Suppressor macrophage (primary cell): Measurements from ENCODE around the gene RASA1.

Experiments used
- DNase-seq, 4 experiments: peaks; one replicate each; pipeline ENCODE4 v3.0.0-alpha.2; 2020 to 2022

The RASA1 gene

GRCh38 chr5:87404359-87404758, 136.7 kb downstream of the RASA1 start:
- no peak for DNase-seq

GRCh38 chr5:87405472-87406155, 137.9 kb downstream of the RASA1 start:
- DNase-seq: no peak

DNA sequence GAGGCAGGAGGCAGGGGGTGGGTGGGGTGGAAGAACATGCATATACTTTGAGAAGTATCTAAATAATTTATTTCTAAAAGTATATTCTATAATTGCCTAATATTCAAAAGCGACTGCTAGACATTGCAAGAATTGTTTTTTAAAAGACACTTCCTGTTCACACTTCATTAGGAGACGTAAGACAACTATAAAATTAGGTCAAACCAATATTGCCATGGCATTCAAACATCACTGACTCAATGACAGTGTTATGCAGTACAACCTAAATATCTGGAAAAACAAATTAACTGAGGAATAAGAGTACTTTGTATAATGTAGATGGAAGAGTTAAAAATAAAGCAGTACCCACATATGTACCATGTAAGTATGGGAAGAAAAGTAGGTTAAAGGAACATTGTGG, 140.5 kb downstream of the RASA1 start:
- no peak for DNase-seq

- DNase-seq: no peak
These were observed 143.2 kb downstream of the RASA1 start for GRCh38 chr5:87410931-87411330.

DNA sequence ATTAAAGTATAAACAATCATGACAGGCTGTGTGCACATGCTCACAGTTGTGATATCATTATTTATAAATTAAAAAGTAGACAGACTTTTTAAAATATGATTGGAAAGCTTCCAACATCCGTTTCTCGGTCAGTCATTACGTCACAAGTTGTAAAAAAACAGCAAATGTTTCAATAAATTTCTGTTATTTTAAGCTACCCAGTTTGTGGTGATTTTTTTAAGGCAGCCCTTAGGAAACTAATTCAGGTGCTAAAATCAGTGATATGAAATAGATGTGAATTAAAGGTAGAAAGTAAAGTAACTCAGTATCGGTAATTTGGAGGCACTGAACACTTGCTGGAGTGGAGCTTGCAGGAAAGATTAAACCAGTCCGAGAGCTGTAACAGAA, 143.9 kb downstream of the RASA1 start:
- DNase-seq: peak in 2 of 4 experiments; percentile 23 to 41

GRCh38 chr5:87411973-87412629, 144.4 kb downstream of the RASA1 start:
- peak; percentile 62 to 83 (median 72) for DNase-seq

- DNase-seq: peak; percentile 98 to 99 (median 99)
These were observed 145.1 kb downstream of the RASA1 start, which contains the start of gene CCNH for GRCh38 chr5:87412630-87413342. Gene CCNH, minus strand, starts transcription at chr5:87412930. Its CDS starts 136 bp downstream, at chr5:87412794.

DNA sequence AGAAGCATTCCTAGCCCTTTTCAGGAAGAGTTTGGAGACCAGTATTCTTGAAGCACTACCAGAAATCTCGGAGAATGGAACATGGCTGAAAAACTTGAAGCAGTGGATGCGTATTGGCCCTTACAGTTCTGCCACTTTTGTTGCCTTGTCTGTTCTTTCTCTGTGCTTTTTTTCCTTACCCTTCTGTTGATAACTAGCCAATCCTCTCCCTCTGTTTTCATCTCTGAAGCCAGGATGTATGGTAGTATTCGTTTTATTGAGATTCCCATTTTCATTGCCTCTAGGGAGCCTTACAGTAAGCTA, 145.6 kb downstream of the RASA1 start:
- DNase-seq: no peak

- DNase-seq: no peak
These were observed 150.8 kb downstream of the RASA1 start for GRCh38 chr5:87418506-87418905.

DNA sequence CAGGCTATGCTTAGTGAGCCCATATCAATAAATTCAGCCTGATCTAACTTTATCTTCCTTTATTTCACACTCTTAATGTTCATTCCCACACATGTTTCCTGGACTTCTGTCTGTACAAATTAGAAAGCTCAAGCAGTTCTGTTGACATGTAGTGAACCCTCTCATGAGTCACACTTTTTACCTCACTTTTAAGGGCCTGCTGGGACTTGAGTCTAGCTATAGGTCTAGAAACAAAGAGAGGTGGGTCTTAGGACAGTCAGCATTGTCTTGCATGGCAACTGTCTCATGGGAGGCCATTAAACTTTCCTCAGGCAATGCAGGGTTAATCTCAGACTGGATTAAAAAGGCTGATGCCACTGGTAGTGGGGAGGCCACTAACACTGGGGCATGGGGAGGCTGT, 153.6 kb downstream of the RASA1 start:
- DNase-seq: peak in 1 of 4 experiments; percentile 16

- no peak for DNase-seq
These were observed 156.1 kb downstream of the RASA1 start for GRCh38 chr5:87423755-87424154.

GRCh38 chr5:87430863-87431457, 163.3 kb downstream of the RASA1 start:
- DNase-seq: no peak

- no peak for DNase-seq
These were observed 164.8 kb downstream of the RASA1 start for GRCh38 chr5:87432460-87432859.

GRCh38 chr5:87433945-87434344, 166.3 kb downstream of the RASA1 start:
- no peak for DNase-seq

GRCh38 chr5:87434461-87434860, 166.8 kb downstream of the RASA1 start:
- DNase-seq: no peak

DNA sequence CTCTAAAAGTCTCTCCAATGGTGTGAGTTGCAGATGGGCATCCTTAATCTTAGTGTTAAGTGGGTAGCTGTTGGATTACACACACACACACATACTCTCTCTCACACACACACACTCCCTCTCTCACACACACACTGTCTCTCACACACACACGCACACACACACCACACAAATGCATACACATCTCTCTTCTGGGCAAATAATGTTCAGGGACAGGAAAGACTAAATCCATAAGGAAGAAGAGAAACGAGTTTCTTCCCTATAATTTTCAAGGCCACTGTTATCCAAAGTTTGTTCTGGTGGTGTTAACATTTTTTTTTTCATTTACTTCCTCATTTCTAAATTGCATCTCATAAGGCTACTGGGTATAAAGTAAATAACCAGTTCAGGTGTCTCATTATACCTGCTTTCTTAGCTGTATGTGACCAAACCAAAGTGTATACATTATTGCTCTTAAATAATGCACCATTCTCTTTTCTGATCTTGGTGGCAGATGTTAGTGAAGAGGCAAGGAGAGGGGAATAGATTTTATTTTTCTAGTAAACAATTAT, 167.5 kb downstream of the RASA1 start:
- no peak for DNase-seq

GRCh38 chr5:87437724-87438123, 170.0 kb downstream of the RASA1 start:
- no peak for DNase-seq

DNA sequence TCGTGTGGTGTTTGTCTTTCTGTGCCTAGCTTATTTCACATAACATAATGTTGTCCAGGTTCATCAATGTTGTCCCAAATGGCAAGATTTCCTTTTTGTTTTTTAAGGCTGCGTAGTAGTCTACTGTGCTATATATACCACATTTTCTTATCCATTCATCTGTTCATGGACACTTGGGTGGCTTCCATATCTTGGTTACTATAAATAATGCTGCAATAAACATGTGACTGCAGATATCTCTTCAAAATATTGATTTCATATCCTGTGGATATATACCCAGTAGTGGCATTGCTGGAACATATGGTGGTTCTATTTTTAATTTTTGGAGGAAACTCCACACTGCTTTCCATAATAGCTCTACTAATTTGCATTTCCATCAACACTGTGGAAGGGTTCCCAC, 170.5 kb downstream of the RASA1 start:
- DNase-seq: no peak
